Osteoblast (primary cell): ENCODE data around the gene WAS. TPM values are rescaled to one million over a fixed set of nuclear protein-coding genes. Genes with fewer than 3 reads are reported as not detected.
"Not testable (repeated sequence)": the region's sequence is repeated elsewhere in the genome, so short reads cannot be mapped to it uniquely, and the experiment has no call there.

Experiments used
- DNase-seq: peaks from one replicate; pipeline ENCODE4 v3.0.0; 2011; ENCODE audit warnings: low spot score, mixed read lengths; ENCODE audit not compliant: insufficient read length; ENCODE audit errors: missing footprints
- H2AFZ ChIP-seq: 2 replicates; pipeline ENCODE4 v1.6.0; 2011; ENCODE audit warnings: mild to moderate bottlenecking, low read length
- H3K27ac ChIP-seq: 2 replicates; pipeline ENCODE4 v1.5.1; 2011; ENCODE audit warnings: mild to moderate bottlenecking, low read depth, low read length, moderate library complexity
- H3K27me3 ChIP-seq: 2 replicates; pipeline ENCODE4 v1.6.0; 2012; ENCODE audit warnings: mild to moderate bottlenecking, control low read depth, inconsistent platforms, low read length, moderate library complexity; ENCODE audit not compliant: insufficient read depth
- H3K36me3 ChIP-seq: 2 replicates; pipeline ENCODE4 v1.5.1; 2011; ENCODE audit warnings: mild to moderate bottlenecking, low read length, control low read depth, moderate library complexity; ENCODE audit not compliant: insufficient read depth
- H3K4me1 ChIP-seq: 2 replicates; pipeline ENCODE4 v1.5.1; 2011; ENCODE audit warnings: mild to moderate bottlenecking, low read length, control low read depth, moderate library complexity; ENCODE audit not compliant: insufficient read depth
- H3K4me2 ChIP-seq: 2 replicates; pipeline ENCODE4 v1.6.0; 2011; ENCODE audit warnings: mild to moderate bottlenecking, low read length; ENCODE audit not compliant: insufficient read depth
- H3K4me3 ChIP-seq: fragments of 200-600 bp; sonication (generic); 3 replicates; pipeline ENCODE4 v1.5.1; 2012; ENCODE audit warnings: mild to moderate bottlenecking, low read length, inconsistent platforms; ENCODE audit not compliant: insufficient read depth
- H3K79me2 ChIP-seq: 2 replicates; pipeline ENCODE4 v1.6.0; 2012; ENCODE audit warnings: mild to moderate bottlenecking, low read length, control low read depth, inconsistent platforms; ENCODE audit not compliant: insufficient read depth
- H3K9me3 ChIP-seq: 2 replicates; pipeline ENCODE4 v1.5.1; 2011; ENCODE audit warnings: low read depth, low read length, control low read depth
- H4K20me1 ChIP-seq: 2 replicates; pipeline ENCODE4 v1.6.0; 2012; ENCODE audit warnings: mild to moderate bottlenecking, low read length, control low read depth; ENCODE audit not compliant: insufficient read depth
- total RNA-seq: library from RNA; depleted of rRNA; stranded (reverse); fragments of >200 nt; gene quantifications from 2 replicates; pipeline ENCODE4 v1.2.3, GENCODE V29; 2012
- TF ChIP-seq, protein P1 (sequence below): IDR thresholded peaks from 2 replicates; pipeline ENCODE4 v1.5.1; 2011; ENCODE audit warnings: mild to moderate bottlenecking, low read depth, low read length, moderate library complexity; ENCODE audit errors: extremely low read depth

The WAS gene
- total RNA-seq, 1 donor, result 0.36 TPM

DNA sequence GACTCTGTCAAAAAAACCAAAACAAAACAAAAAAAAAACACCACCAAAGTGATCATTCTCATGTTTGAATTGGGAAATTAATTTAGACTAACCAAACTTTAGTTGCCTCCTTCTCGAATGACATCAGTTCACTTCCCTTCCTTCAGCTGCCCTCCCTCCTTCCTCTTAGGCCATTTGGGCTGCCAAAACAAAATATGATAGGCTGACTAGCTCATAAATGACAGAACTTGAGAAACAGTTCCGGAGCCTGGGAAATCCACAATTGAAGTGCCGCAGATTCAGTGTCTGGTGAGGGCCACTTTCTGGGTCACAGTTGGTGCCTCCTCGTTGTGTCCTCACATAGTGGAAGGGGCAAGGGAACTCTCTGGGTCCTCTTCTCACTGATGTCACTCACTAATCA lies 16.1 kb upstream of the WAS start:
- Histone ChIP-seq H3K27ac (no peak overlapping the region), H3K4me3 (no peak overlapping the region), H3K36me3 (no peaks in the 10 kb centered on the region), H2AFZ (no peak overlapping the region), H3K4me1 (no peaks in the 10 kb centered on the region), H4K20me1 (no peaks in the 10 kb centered on the region), H3K27me3 (no peaks in the 10 kb centered on the region), H3K79me2 (no peaks in the 10 kb centered on the region), H3K4me2 (no peak overlapping the region), H3K9me3 (no peaks in the 10 kb centered on the region)
- TF ChIP-seq, protein P1, sequence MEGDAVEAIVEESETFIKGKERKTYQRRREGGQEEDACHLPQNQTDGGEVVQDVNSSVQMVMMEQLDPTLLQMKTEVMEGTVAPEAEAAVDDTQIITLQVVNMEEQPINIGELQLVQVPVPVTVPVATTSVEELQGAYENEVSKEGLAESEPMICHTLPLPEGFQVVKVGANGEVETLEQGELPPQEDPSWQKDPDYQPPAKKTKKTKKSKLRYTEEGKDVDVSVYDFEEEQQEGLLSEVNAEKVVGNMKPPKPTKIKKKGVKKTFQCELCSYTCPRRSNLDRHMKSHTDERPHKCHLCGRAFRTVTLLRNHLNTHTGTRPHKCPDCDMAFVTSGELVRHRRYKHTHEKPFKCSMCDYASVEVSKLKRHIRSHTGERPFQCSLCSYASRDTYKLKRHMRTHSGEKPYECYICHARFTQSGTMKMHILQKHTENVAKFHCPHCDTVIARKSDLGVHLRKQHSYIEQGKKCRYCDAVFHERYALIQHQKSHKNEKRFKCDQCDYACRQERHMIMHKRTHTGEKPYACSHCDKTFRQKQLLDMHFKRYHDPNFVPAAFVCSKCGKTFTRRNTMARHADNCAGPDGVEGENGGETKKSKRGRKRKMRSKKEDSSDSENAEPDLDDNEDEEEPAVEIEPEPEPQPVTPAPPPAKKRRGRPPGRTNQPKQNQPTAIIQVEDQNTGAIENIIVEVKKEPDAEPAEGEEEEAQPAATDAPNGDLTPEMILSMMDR, result no peak
- DNase-seq, result no peak

GRCh38 chrX:48668187-48668586 lies 15.4 kb upstream of the WAS start:
- not testable (repeated sequence) for H4K20me1 ChIP-seq, H2AFZ ChIP-seq, H3K36me3 ChIP-seq, H3K79me2 ChIP-seq, H3K4me1 ChIP-seq, H3K9me3 ChIP-seq, H3K27me3 ChIP-seq, H3K4me3 ChIP-seq, DNase-seq, H3K27ac ChIP-seq, H3K4me2 ChIP-seq

GRCh38 chrX:48676106-48676892 lies 7.3 kb upstream of the WAS start:
- H3K4me2 ChIP-seq, result peak overlapping the region; percentile 95
- H3K27ac ChIP-seq, result peak overlapping the region; percentile 63
- no peaks in the 10 kb centered on the region for H3K79me2 ChIP-seq
- H3K4me3 ChIP-seq, result peak overlapping the region; percentile 81
- H3K27me3 ChIP-seq, result no peaks in the 10 kb centered on the region
- H2AFZ ChIP-seq, result peak overlapping the region; percentile 93
- no peaks in the 10 kb centered on the region for H4K20me1 ChIP-seq
- H3K36me3 ChIP-seq, result no peaks in the 10 kb centered on the region
- TF ChIP-seq, protein P1, result no peak
- no peaks in the 10 kb centered on the region for H3K9me3 ChIP-seq
- H3K4me1 ChIP-seq, result no peaks in the 10 kb centered on the region
- peak; percentile 99 for DNase-seq

DNA sequence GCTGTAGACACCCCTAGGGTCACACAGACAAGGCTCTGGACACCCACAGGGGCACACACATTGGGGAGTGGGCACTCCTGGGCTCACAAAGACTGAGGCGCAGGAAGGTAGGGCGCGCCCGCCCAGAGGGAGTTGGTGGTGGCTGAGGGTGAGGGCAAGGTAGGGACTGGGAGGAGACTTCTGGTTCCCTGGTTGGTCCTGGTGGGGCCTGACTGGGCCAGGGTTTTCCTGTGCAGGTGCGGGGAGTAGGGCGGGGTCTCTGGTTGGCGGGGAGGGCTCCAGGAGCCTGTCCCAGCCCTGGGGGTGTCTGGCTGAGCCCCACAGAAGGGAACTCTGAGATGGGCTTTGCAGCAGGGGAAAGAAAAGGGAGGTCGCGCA lies 6.7 kb upstream of the WAS start:
- H3K27me3 ChIP-seq, result no peaks in the 10 kb centered on the region
- H3K36me3 ChIP-seq, result no peaks in the 10 kb centered on the region
- peak overlapping the region; percentile 77 for H3K4me2 ChIP-seq
- H3K79me2 ChIP-seq, result no peaks in the 10 kb centered on the region
- DNase-seq, result no peak
- H4K20me1 ChIP-seq, result no peaks in the 10 kb centered on the region
- H2AFZ ChIP-seq, result peak overlapping the region; percentile 80
- TF ChIP-seq, protein P1, result no peak
- H3K4me3 ChIP-seq, result peak overlapping the region; percentile 81
- H3K27ac ChIP-seq, result peak overlapping the region; percentile 28
- no peaks in the 10 kb centered on the region for H3K4me1 ChIP-seq
- no peaks in the 10 kb centered on the region for H3K9me3 ChIP-seq
